ENCODE measurements around the gene CEBPG.

CEBPG gene

DNA sequence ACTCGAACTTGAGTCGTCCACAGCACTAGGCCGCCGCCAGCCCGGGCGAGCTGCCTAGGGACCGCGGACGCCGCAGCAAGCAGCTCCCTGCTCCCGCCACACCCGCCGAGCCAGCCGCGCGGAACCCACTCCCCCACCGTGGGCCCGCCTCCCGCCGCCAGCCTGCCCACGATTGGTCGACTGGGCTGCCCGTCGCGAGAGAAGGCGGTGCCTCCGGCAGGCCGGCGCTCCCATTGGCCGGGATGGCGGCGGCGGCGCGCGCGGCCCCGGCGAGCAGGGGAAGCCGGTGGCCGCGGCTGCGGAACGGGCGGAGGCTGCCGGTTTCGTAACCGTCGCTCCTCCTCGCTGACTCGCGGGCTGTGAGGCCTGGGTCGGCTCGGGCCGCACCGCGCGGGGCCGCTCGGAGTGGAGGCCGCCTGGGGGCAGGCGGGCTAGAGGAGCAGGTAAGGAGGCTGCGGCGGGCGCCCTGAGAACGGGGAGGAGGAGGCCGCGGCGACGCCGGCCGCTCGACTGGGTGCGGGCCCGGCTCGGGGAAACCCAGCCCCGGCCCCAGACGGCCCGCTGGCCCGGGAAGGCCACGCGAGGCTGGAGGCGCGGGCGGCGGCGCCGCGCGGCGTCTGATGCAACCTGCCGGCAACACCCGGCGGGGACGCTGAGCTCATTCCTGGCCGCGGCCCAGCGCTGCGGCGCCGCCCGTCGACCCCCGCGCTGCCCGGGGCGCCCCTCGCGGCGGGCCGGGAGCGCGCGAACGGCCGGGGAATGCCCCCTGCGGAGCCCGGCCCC is at the start of gene CEBPG:
Gene CEBPG (plus strand): TSS at position 257 of the 783 bp plus-strand sequence. CDS start 5,531 bp downstream, outside the sequence.
- DNase-seq, result peak; percentile 91

DNA sequence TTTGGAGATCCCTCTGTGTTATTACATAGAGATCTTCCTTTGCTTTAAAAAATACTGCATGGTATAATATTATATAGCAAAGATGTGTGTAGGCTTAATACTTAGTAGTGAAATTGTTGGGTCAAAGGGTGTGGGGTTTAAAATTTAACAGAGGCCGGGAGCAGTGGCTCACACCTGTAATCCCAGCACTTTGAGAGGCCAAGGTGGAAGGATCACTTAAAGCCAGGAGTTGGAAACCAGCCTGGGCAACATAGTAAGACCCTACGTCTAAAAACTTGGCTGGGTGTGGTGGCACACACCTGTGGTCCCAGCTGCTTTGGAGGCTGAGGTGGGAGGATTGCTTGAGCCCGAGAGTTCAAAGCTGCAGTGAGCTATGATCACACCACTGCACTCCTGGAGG is 48.9 kb upstream of the CEBPG start:
- DNase-seq, result no peak

DNA sequence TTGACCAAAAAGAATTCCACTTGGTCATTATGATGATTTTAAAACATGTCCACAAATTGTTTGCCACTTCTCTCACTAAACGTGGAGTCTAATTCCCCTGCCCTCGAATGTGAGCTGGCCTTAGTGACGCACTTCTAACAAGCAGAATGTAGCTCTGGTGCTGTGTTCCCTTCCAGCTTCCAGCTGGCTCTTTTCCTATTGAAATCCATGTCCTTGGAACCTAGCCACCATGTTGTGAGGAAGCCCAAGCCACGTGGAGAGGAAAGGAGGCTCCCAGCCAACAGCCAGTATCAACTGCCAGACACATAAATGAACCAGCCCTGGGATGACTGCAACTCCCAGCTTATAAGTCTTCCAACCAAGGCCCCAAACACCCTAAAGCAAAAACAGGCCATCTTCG is 47.6 kb upstream of the CEBPG start:
- DNase-seq, result no peak

DNA sequence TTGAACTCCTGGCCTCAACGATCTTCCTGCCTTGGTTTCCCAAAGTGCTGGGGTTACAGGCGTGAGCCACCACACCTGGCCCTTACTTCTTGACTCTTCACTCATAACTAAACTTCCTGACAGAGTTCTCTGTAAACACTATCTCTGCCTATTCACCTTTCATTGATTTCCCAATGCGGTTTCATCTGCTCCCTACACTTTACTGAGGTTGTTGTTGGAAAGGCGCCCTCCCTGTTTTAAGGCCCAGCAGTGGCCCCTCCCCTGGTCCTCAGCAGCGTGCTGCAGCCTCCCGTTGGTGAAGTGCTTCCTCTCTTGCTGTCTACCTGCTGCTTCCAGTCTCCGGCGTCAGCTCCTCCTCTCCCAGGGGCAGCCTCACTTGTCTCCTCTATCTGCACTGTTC is 44.4 kb upstream of the CEBPG start:
- no peak for DNase-seq

DNA sequence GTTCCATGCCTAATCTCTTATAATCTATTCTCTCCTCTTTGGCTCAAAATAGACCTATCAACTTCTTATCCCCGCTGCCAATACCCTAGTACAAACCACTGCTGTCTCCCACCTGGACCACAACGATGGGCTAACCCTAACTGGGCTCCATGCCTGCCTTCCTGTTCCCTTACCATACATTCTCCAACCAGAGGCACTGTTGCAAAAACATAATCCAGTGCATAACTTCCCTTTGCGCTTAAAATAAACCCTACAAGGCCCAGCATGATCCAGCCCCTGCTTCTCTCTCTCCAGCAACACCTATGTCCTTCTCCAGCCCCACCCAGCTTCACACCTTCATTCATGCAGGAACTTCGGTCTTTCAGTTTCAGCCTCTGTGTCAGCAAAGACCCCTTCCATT is 43.8 kb upstream of the CEBPG start:
- DNase-seq, result no peak

DNA sequence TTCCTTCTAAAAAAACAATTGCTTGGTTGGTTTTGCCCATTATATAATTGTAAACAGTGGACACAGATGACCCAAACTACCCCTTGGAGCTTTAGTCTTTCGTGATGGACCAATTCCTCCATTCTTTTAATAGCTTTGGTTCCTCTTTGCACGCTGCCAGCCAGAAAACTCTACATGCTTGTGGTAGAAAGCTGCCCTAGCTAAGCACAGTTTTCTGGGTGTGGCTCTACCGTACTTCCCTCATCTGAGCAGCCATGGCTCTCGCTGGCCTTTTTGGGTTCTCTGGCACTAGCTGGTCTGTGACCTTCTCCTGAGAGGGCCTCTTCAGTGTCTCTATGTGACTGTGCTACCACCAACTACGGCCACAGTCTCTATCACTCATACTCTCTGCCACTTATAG is 41.3 kb upstream of the CEBPG start:
- peak; percentile 2 for DNase-seq

DNA sequence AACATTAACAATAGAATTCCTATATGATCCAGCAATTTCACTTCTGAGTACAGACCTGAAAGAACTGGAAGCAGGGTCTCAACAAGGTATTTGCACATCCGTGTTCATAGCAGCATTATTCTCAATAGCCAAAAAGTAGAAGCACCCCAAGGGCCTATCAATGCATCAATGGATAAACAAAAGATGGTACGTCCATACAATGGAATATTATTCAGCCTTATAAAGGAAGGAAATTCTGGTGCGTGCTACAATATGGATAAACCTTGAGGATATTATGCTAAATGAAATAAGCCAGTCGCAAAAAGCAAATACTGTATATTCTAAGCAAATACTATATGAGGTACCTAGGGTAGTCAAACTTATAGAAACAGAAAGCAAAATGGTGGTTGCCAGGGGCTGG is 40.4 kb upstream of the CEBPG start:
- no peak for DNase-seq

DNA sequence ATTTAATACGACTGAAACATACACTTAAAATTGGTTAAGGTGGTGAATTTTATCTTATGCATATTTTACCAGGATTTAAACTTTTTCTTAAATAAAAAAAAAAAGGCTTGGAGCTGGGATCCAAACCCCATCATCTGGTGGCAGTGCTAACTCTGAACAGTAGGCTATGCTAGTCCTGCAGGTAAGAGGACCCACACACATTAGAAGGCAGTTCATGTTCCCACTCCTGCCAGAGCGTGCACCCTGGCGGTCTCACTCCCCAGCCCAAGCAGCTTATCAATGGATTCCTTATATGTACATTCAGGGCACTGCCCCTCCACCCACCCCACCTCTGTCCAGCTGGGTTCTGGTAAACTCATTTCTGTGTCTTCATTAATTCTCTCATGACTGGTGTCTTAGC is 39.9 kb upstream of the CEBPG start:
- DNase-seq, result no peak

DNA sequence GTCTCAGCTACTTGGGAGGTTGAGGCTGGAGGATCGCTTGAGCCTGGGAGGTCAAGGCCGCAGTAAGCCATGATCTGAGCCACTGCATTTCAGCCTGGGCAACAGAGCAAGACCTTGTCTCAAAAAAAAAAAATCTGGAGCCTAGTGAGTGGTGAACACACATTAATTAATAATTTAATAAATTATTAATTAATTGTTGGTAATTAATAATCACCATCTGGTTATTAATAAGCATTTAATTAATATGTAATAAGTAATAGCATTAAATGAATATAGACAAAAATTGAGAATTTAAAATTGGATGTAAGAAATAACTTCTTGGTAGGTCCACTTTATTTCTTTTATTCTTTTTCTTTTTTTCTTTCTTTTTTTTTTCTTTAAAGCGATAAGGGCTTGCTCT is 39.2 kb upstream of the CEBPG start:
- no peak for DNase-seq

DNA sequence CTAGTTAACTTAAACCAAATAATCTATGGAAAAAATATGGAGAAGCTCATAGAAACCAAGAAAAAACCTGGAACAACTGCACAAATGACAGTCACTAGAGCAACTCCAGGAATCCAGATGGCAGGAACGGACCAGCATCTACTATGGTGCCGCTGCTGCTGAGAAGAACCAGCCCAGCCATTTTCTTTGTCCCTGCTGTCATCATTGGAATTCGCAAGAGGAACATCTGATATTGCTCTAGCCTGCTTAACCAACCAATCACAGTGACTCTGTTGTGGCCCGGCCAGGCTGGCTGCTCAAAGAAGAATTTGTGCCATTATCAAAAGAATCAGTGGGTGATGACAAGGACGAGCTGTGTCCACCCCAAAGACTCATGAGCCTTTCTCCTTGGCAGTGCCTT is 38.1 kb upstream of the CEBPG start:
- DNase-seq, result no peak

DNA sequence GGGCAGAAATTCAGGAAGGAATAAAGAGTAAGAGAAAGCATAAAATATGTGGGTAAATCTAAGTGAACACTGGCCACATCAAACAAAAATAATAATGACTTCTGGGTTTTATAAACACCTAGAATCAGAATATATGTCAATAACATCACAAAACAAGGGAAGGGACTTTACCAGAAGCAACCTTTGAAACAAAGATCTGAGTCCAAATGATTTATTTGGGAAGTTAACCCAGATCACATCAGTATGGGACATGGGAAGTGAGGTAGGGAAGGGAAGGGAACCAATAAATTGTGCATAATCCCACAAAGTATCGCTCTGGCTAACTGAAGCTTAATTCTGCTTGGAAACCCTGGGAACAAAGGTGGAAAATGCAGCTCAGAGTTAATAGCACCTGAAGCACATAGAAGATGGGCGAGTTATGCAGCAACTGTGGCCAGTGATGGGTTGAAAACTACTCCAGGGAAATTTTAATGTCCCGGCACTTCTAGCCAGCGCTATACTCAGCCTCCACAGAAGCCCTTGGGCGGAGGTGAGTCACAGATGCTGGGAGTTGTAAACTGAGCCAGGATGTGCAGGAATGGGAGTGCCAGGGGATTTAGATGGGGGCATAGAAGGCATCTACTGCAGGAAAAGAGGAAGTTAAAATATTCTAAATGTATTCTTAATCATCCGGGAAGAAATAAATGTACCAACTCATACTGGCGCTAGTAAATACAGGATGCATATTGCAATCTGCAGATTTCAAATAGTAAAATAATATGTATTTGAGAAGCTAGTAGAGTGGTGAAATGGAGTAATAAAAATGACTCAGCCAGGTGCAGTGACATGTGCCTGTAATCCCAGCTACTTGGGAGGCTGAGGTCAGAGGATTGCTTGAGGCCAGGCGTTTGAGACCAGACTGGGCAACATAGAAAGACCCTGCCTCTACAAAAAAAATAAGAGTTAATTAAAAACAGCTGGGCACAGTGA is 34.2 kb upstream of the CEBPG start:
- DNase-seq, result no peak

DNA sequence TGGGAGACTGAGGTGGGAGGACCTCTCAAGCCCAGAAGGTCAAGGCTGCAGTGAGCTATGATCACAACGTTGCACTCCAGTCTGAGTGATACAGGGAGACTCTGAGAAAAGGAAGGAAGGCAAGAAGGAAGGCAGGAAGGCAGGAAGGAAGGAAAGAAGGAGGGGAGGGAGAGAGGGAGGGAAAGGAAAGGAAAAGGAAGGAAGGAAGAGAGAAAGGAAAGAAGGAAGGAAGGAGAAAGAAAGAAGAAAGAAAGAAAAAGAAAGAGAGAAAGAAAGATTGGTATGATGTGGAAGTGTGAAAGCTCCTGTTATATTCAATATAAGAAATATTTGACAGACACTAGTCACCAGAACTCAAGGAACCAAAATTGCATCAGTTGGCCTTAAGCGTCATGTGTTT is 32.5 kb upstream of the CEBPG start:
- DNase-seq, result no peak

DNA sequence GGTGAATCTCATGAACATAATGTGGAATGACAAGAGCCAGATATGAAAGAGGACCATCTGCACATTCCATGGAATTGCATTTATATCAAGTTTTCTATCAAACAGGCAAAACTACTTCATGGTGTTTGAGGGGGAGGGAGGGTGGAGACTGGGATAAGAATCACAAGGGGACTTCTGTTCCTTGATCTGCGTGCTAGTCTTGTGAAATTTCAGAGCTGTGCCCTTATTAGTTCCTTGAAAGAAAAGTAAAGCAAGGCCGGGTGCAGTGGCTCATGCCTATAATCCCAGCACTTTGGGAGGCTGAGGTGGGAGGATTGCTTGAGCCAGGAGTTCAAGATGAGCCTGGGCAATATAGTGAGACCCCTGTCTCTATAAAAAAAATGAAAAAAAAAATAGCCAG is 30.2 kb upstream of the CEBPG start:
- DNase-seq, result no peak

DNA sequence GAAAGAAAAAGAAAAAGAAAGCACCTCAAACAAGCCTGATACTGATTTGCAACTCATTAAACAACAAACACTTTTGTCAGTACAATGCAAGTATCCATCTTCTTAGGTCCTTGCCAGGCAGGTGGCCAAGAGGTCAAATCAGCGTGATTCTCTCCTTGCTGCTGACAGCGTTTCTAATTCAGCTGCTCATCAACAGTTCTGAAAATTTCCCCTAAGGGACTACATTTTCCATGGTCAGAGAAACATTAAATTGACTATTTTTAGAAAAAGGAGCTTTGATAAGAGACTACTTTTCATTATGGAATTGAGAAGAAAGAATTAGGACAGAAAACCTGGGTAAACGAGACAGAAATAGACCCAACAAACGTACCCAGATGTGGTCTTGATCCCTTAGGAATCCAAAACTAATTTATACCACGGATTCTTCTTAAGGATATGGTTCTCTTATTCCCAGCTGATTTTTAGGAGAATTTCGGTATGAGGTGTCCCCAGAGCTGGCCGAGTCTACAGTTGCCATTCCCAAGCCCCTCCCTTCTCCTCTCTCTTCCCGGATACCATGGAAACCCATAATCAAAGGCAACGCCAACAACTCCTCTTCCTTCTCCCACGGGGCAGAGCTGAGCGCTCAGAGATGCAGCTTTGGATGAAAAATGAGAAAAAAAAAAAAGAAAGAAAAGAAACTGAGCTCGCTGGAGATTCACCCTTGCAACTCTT is 29.5 kb upstream of the CEBPG start:
- DNase-seq, result no peak

DNA sequence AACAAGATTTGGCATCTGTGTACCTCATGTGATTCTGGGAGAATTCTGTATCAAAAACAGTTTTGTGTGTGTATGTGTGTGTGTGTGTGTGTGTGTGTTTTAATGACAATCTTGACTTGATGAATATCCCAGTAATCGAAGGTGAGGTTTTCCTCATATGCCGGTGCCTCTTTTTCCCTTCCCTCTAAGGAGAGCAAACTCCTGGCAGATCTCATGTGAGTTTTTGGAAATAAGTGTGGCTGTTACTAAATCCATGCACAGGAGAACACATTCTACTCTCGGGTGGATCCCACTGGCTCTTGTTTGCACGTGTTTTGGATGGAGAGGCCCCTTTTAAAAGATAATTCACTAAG is 29.0 kb upstream of the CEBPG start:
- no peak for DNase-seq

DNA sequence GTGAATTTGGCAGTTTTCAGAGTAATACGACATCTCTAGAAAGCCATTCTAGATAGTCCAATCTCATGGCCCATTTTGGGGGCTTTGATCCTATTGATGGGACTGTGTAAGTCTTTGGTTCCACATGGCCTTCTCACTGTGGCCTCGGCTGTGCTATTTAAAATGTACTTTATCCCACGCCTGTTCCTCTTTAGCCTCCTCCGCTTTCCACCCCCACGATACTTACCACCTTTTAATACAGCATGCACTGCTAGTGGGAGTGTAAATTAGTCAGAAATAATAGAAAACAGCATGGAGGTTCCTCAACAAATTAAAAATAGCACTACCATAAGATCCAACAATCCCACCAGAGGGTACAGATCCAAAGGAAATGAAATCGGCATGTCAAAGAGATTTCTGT is 28.3 kb upstream of the CEBPG start:
- no peak for DNase-seq

DNA sequence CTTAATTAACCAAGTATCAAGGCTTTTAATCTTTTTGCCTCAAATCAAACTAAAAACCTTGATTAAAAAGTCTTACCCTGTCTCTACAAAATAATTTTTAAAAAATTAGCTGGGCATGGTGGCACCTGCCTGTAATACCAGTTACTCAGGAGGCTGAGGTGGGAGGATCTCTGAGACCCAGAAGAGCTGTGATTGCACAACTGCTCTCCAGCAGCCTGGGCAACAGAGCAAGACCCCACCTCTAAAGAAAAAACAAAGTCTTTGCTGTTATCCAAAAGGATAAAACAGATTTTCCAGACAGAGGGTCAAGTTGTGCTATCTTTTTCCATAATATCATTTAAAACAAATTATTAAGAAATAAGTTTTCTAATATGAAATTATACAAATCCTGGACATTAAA is 26.8 kb upstream of the CEBPG start:
- no peak for DNase-seq

DNA sequence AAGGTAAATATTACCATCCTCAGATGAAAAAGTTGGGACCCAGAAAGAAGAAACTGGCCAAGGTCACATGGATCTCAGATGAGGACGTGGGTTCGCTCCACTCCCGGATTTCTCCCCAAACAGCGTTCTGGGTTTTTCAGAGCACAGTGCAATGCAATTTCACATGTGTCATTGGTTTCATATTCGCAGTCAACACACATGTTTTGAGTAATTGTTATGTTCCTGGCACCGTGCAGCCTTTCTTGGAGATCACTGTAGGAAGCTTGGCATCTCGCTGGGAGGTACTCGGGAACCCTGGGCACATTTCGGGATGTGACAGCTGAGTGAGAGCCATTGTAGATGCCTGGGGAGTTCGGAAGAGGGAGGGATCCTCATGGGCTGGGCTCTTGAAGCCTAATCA is 26.2 kb upstream of the CEBPG start:
- DNase-seq, result no peak

DNA sequence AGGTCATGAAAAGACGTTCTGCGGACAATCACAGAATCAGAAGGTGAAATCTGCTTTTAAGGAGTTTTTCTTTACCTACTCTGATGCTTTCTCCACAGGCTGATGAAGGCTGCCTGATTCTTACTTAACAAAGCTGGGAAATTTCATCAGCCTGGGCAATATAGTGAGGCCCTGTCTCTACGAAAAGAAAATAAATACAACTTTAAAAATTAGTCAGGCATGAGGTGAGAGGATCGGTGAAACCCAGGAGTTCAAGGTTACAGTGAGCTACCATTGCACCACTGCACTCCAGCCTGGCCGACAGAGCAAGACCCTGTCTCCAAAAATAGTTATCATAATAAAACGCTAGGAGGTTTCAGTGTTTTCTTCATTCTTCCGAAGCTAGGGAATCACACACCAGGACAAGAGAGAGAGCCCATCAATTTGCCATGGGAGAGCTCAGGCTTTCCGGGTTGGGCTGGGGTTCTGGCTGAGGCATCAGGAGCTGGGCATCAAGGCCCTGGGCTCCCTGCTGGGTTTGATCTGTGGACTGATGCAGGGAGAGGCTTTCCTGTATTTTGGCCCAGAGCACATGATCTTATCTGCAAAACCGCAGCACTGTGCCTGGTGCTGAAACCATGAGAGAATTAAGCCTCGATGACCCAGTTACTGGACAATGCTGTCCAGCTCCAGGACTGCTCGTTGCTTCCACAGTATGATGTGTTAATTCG is 25.1 kb upstream of the CEBPG start:
- DNase-seq, result no peak

DNA sequence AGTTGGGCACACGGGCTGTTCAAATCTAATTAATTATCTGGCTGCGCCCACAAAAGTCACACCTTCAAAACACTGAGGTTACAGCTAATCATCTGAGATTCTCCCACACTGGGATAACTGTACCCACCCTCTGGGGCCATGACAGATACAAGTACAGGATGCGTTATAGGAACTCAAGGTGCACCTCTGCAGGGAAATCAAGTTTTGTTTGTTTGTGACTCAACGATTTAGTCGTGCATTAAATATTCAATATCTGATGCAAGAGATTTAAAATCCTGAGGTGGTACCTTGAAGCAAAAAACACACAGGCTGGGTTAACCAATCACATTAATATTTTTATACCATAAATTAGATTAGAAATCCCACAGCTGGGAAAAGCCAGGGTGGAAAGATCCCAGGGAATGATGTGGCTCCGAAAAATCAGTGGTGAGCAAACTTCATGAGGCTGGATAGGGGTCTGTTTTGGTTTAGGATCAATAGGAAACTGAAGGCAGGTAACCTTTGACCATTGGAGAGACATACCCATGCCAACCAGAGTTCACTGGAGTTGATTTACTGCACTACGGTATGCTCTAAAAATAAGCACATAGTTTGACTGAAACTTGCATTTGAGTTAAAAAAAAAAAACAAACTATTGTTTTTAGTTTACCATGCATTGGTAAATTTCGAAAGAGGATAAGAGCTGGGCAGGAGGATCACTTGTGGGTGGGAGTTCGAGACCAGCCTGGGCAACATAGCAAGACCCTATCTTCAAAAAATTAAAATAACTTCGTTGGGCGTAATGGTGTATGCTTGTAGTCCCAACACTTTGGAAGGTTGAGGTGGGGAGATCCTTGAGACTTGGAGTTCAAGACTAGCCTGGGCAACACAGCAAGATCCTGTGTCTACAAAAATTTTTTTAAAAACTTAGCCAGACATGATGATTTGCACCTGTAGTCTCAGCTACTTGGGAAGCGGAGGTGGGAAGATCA is 23.9 kb upstream of the CEBPG start:
- DNase-seq, result no peak

DNA sequence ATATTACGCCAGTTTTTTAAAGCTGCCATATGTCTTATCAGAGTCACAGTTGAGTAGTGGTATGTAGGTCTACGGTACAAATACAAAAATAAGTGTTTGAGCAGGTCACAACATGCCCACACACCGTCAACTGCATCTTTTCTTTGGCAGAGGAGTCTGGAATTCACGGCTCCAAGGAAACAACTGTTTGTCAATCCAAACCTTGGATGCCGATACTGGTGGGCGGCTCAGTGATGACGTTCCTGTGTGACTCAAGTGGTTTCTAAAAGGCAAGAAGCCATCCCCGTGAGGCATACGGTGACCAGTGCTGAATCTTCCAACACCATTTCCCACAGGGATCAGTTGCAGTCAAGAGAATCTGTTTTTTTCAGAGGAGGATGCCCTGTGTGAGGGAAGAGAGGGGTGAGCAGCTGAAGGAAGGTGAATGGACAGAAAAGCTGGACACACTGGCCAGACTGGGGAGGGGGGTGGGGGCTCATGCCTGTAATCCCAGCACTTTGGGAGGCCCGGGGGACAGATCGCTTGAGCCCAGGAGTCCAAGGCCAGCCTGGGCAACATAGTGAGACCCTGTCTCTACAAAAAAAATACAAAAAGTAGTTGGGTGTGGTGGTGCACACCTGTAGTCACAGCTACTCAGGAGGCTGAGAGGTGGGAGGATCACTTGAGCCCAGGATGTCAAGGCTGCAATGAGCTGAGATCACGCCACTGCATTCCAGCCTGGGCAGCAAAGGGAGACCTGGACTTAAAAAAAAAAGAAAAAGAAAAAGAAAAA is 22.8 kb upstream of the CEBPG start:
- DNase-seq, result no peak
